Tibial nerve (tissue), 4 donors: ENCODE results near the gene E2F7. TPM values are rescaled to one million over a fixed set of nuclear protein-coding genes. Genes with fewer than 3 reads are reported as not detected.

Experiments
- DNase-seq, 2 donors: peaks; one replicate each; pipeline ENCODE4 v3.0.0-alpha.2; 2019; ENCODE audit warnings: low spot score in 2 of 2
- H3K27ac ChIP-seq, 4 donors: fragments of 200-600 bp; sonication (generic) in 3 of 4; one replicate each; pipeline ENCODE4 v1.5.1; 2017 to 2019; ENCODE audit warnings: mild to moderate bottlenecking in 1 of 4
- H3K27me3 ChIP-seq, 2 donors: fragments of 200-600 bp; sonication (generic) in 1 of 2; one replicate each; pipeline versions ENCODE4 v1.5.1 to v1.6.0; 2017 to 2019
- H3K36me3 ChIP-seq, 3 donors: fragments of 200-600 bp; sonication (generic); one replicate each; pipeline ENCODE4 v1.5.1; 2018 to 2019
- H3K4me1 ChIP-seq, 4 donors: fragments of 200-600 bp; sonication (generic) in 3 of 4; one replicate each; pipeline ENCODE4 v1.5.1; 2017 to 2019
- H3K4me3 ChIP-seq, 4 donors: fragments of 200-600 bp; sonication (generic) in 3 of 4; one replicate each; pipeline ENCODE4 v1.5.1; 2017 to 2019; ENCODE audit warnings: mild to moderate bottlenecking in 1 of 4, moderate library complexity in 1 of 4
- H3K9me3 ChIP-seq, 4 donors: fragments of 200-600 bp; sonication (generic) in 3 of 4; one replicate each; pipeline ENCODE4 v1.5.1; 2017 to 2019
- EP300 ChIP-seq, 2 donors: sonication (generic); formaldehyde crosslinking; IDR thresholded peaks; one replicate each; pipeline ENCODE4 v1.6.1; 2017; ENCODE audit warnings: antibody characterized with exemption in 2 of 2, mild to moderate bottlenecking in 1 of 2
- POLR2A ChIP-seq, 2 donors: fragments of 450-650 bp; IDR thresholded peaks; one replicate each; pipeline ENCODE4 v1.6.1; 2017; ENCODE audit warnings: antibody characterized with exemption in 2 of 2, mild to moderate bottlenecking in 2 of 2, moderate library complexity in 2 of 2
- WGBS, 2 donors: methylation state at CpG; one replicate each; pipeline ENCODE4 v1.1.5; 2018; 5-methylcytosine and 5-hydroxymethylcytosine counted together
- total RNA-seq, 4 donors: library from RNA; depleted of rRNA; stranded (reverse); fragments of >200 nt; gene quantifications; one replicate each; pipeline ENCODE4 v1.1.0, GENCODE V29; 2016
- TF ChIP-seq, protein P1 (sequence below), 5 experiments: fragments of 200-600 bp in 3 of 5; fragments of 450-650 bp in 2 of 5; sonication (generic) in 3 of 5; IDR thresholded peaks; one replicate each; pipeline ENCODE4 v1.5.1; 2016 to 2019; ENCODE audit warnings: antibody characterized with exemption in 5 of 5, mild to moderate bottlenecking in 3 of 5, moderate library complexity in 2 of 5

The E2F7 gene
- total RNA-seq, 4 donors from 2014 or later = under 0.01 to 0.39 TPM; not detected in 2

- DNase-seq = no peak
- Histone ChIP-seq H3K9me3 (peaks cover 0 to 5% (median 0%) of the 10 kb centered on the region in 4 donors), H3K4me1 (no peaks in the 10 kb centered on the region), H3K27me3 (no peaks in the 10 kb centered on the region), H3K36me3 (no peaks in the 10 kb centered on the region), H3K27ac (no peak overlapping the region), H3K4me3 (no peak overlapping the region)
- 14 to 15% methylated on average over 1 of the region's 1 CpG for WGBS, 2 donors
- no peak for TF ChIP-seq POLR2A (IDR thresholded peaks at IDR 0.05)
- TF ChIP-seq EP300 (IDR thresholded peaks at IDR 0.05) = no peak
- TF ChIP-seq, protein P1, sequence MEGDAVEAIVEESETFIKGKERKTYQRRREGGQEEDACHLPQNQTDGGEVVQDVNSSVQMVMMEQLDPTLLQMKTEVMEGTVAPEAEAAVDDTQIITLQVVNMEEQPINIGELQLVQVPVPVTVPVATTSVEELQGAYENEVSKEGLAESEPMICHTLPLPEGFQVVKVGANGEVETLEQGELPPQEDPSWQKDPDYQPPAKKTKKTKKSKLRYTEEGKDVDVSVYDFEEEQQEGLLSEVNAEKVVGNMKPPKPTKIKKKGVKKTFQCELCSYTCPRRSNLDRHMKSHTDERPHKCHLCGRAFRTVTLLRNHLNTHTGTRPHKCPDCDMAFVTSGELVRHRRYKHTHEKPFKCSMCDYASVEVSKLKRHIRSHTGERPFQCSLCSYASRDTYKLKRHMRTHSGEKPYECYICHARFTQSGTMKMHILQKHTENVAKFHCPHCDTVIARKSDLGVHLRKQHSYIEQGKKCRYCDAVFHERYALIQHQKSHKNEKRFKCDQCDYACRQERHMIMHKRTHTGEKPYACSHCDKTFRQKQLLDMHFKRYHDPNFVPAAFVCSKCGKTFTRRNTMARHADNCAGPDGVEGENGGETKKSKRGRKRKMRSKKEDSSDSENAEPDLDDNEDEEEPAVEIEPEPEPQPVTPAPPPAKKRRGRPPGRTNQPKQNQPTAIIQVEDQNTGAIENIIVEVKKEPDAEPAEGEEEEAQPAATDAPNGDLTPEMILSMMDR (IDR thresholded peaks at IDR 0.05) = no peak
These were observed 24.4 kb upstream of the E2F7 start for GRCh38 chr12:77089686-77090220.

GRCh38 chr12:77087427-77087826, 22.1 kb upstream of the E2F7 start:
- DNase-seq = no peak
- WGBS, 2 donors = 43 to 59% methylated on average over 4 of the region's 4 CpGs
- Histone ChIP-seq H3K27me3 (no peaks in the 10 kb centered on the region), H3K36me3 (no peaks in the 10 kb centered on the region), H3K9me3 (no peaks in the 10 kb centered on the region), H3K4me1 (no peaks in the 10 kb centered on the region), H3K27ac (no peak overlapping the region), H3K4me3 (no peak overlapping the region)
- TF ChIP-seq EP300 (IDR thresholded peaks at IDR 0.05) (no peak), POLR2A (IDR thresholded peaks at IDR 0.05) (no peak)
- TF ChIP-seq, protein P1 (IDR thresholded peaks at IDR 0.05) = no peak

- DNase-seq = no peak
- H3K27ac ChIP-seq = no peak overlapping the region
- H3K27me3 ChIP-seq = no peaks in the 10 kb centered on the region
- no peaks in the 10 kb centered on the region for H3K9me3 ChIP-seq
- no peaks in the 10 kb centered on the region for H3K4me1 ChIP-seq
- H3K36me3 ChIP-seq = no peaks in the 10 kb centered on the region
- TF ChIP-seq POLR2A (IDR thresholded peaks at IDR 0.05) = no peak
- no peak for TF ChIP-seq EP300 (IDR thresholded peaks at IDR 0.05)
- TF ChIP-seq, protein P1 (IDR thresholded peaks at IDR 0.05) = no peak
- 32 to 37% methylated on average over 1 of the region's 1 CpG for WGBS, 2 donors
- H3K4me3 ChIP-seq = no peak overlapping the region
These were observed 16.7 kb upstream of the E2F7 start for GRCh38 chr12:77082021-77082420.

- no peak for DNase-seq
- Histone ChIP-seq H3K4me1 (no peaks in the 10 kb centered on the region), H3K27me3 (no peaks in the 10 kb centered on the region), H3K4me3 (no peak overlapping the region), H3K9me3 (no peaks in the 10 kb centered on the region), H3K27ac (no peak overlapping the region), H3K36me3 (no peaks in the 10 kb centered on the region)
- WGBS, 2 donors = 96 to 97% methylated on average over 3 of the region's 3 CpGs
- TF ChIP-seq POLR2A (IDR thresholded peaks at IDR 0.05) (no peak), EP300 (IDR thresholded peaks at IDR 0.05) (no peak)
- TF ChIP-seq, protein P1 (IDR thresholded peaks at IDR 0.05) = no peak
These were observed 14.3 kb upstream of the E2F7 start for GRCh38 chr12:77079631-77080030.

GRCh38 chr12:77078231-77078630, 12.9 kb upstream of the E2F7 start:
- no peak for TF ChIP-seq POLR2A (IDR thresholded peaks at IDR 0.05)
- TF ChIP-seq, protein P1 (IDR thresholded peaks at IDR 0.05) = no peak
- no peak for TF ChIP-seq EP300 (IDR thresholded peaks at IDR 0.05)
- Histone ChIP-seq H3K9me3 (no peaks in the 10 kb centered on the region), H3K27me3 (no peaks in the 10 kb centered on the region), H3K27ac (no peak overlapping the region), H3K36me3 (no peaks in the 10 kb centered on the region), H3K4me3 (no peak overlapping the region), H3K4me1 (no peaks in the 10 kb centered on the region)
- no peak for DNase-seq
